Measurements from ENCODE around the gene PPIL4. TPM values are rescaled to one million over a fixed set of nuclear protein-coding genes. Genes with fewer than 3 reads are reported as not detected.

PPIL4 gene
- total RNA-seq = 44.9 and 45.2 TPM in 2 replicates

GRCh38 chr6:149545754-149546471 is at the start of gene PPIL4:
Gene PPIL4, minus strand, starts transcription at chr6:149546043. Its CDS starts 38 bp downstream, at chr6:149546005.

GRCh38 chr6:149565527-149566409 is 19.9 kb upstream of the PPIL4 start, which contains the start of gene GINM1:
Gene GINM1, plus strand, starts transcription at chr6:149566375. Its CDS starts 40 bp downstream, at chr6:149566415.

GRCh38 chr6:149484733-149485700 is 60.8 kb downstream of the PPIL4 start, which contains the start of gene ZC3H12D:
Gene ZC3H12D, minus strand, starts transcription at chr6:149485014. Its CDS starts 10,471 bp downstream, at chr6:149474543.

Other genes with a start within 250 kb of the PPIL4 start
- gene TAB2, start 228.3 kb downstream of the PPIL4 start, total RNA-seq = 20.3 and 25.9 TPM in 2 replicates
- 1.00 and 1.7 TPM in 2 replicates for gene SUMO4, start 145.8 kb downstream of the PPIL4 start, total RNA-seq
- gene ZC3H12D, start 61.0 kb downstream of the PPIL4 start, total RNA-seq = 0.11 and 0.37 TPM in 2 replicates
- gene GINM1, start 20.3 kb upstream of the PPIL4 start, total RNA-seq = 39.7 and 68.0 TPM in 2 replicates
- gene KATNA1, start 102.7 kb upstream of the PPIL4 start, total RNA-seq = 35.5 and 41.4 TPM in 2 replicates
- gene LATS1, start 172.1 kb upstream of the PPIL4 start, total RNA-seq = 8.5 TPM in 2 replicates
- gene NUP43, start 200.5 kb upstream of the PPIL4 start, total RNA-seq = 28.7 and 39.2 TPM in 2 replicates
- 128 and 272 TPM in 2 replicates for gene PCMT1, start 203.7 kb upstream of the PPIL4 start, total RNA-seq

All from uterine smooth muscle cell (primary cell).